ENCODE measurements around the gene PGAM2. TPM values are rescaled to one million over a fixed set of nuclear protein-coding genes. Genes with fewer than 3 reads are reported as not detected.

PGAM2 gene
- total RNA-seq, 1 experiment from 2014 or later = 8.7 TPM

GRCh38 chr7:44108768-44109750 lies 43.7 kb upstream of the PGAM2 start:
- Histone ChIP-seq H3K23ac (ENCODE audit: insufficient read length, low read depth, low read length) (no peak overlapping the region), H3K4me2 (ENCODE audit: insufficient read depth, insufficient read length, low read length) (no peak overlapping the region), H2BK5ac (ENCODE audit: insufficient read length, low read length) (no peak overlapping the region), H3K23me2 (ENCODE audit: insufficient read length, low read depth, low read length, poor library complexity, severe bottlenecking) (peaks cover 7% of the 10 kb centered on the region), H3K18ac (ENCODE audit: insufficient read length, low read depth, low read length) (no peak overlapping the region), H3T11ph (ENCODE audit: low read length) (no peak overlapping the region), H2BK12ac (ENCODE audit: insufficient read length, low read depth, low read length) (no peak overlapping the region), H3K56ac (ENCODE audit: insufficient read length, low read depth, low read length) (no peak overlapping the region), H2AFZ (ENCODE audit: low read length) (no peak overlapping the region), H3K4me1 (ENCODE audit: insufficient read depth, low read length) (no peaks in the 10 kb centered on the region; the same call in 1 of the 2 replicates), H3K9ac (ENCODE audit: extremely low read depth, insufficient read length, low read length) (no peak overlapping the region), H2BK15ac (ENCODE audit: low read depth, low read length) (no peak overlapping the region), H4K91ac (ENCODE audit: insufficient read length, low read depth, low read length) (no peak overlapping the region), H4K8ac (replicated peaks; ENCODE audit: insufficient read length, low read depth, low read length) (no peak overlapping the region), H2BK20ac (ENCODE audit: low read depth, low read length, poor library complexity, severe bottlenecking) (no peak overlapping the region), H3K14ac (ENCODE audit: insufficient read depth, low read length) (no peak overlapping the region; the same call in 1 of the 2 replicates), H3K27me3 (ENCODE audit: insufficient read depth, low read length) (no peaks in the 10 kb centered on the region; the same call in 1 of the 2 replicates), H4K5ac (ENCODE audit: insufficient read length, low read depth, low read length) (no peak overlapping the region), H3K79me1 (ENCODE audit: insufficient read depth, low read depth, low read length, poor library complexity, severe bottlenecking) (no peaks in the 10 kb centered on the region), H2BK120ac (ENCODE audit: low read depth, low read length, poor library complexity, severe bottlenecking) (no peak overlapping the region), H3K27ac (ENCODE audit: insufficient read length, low read depth, low read length) (no peak overlapping the region), H3K9me3 (ENCODE audit: control insufficient read depth, low read depth, low read length) (no peaks in the 10 kb centered on the region), H3K79me2 (ENCODE audit: insufficient read depth, low read length) (no peaks in the 10 kb centered on the region), H2AK5ac (ENCODE audit: insufficient read length, low read length) (no peak overlapping the region), H4K20me1 (ENCODE audit: control insufficient read depth, insufficient read depth, insufficient read length) (no peaks in the 10 kb centered on the region), H3K4ac (ENCODE audit: low read depth, low read length) (no peak overlapping the region)
- Mint-ChIP-seq H3K27me3 (ENCODE audit: low read depth) (peaks cover 15% of the 10 kb centered on the region), H3K4me1 (peaks cover 9 to 14% of the 10 kb centered on the region in 2 experiments), H3K9me3 (no peaks in the 10 kb centered on the region), H3K4me3 (no peak overlapping the region), H3K36me3 (ENCODE audit: insufficient read depth in 1 of 3, low read depth in 3 of 3) (peaks cover 4 to 27% (median 26%) of the 10 kb centered on the region in 3 experiments), H3K27ac (no peak overlapping the region)
- peak; percentile 43; the same call in 2 of the 3 replicates for TF ChIP-seq CTCF (conservative IDR thresholded peaks at IDR 0.05)
- WGBS (ENCODE audit: extremely low coverage, insufficient read length, low lambda C conversion rate) = no CpG with 5 or more reads among the region's 21 CpGs
- no peak for DNase-seq

Measured in H9 (cell line).